ENCODE measurements around the gene FABP3.

DNA sequence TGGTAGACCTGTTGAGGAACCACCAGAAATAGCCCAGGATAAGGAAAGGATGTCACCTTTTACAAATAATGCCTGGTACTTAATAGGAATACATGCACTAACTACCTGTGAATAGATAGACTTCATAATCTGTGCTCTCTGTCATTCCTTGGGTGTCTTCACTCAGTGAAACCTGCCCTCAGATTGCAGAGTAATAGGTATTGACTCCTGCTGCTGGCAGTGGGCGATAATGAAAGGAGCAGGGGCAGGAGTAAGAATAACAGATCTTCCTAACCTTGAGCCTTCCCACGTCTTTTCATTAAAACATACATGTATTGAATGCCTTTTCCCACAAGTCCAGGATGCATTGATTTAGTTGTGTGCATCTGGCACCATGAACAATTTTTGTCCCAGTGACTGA is 16.4 kb downstream of the FABP3 start:
- TF ChIP-seq POLR2AphosphoS5 (IDR thresholded peaks at IDR 0.05) = no peak
- TF ChIP-seq, protein P1, sequence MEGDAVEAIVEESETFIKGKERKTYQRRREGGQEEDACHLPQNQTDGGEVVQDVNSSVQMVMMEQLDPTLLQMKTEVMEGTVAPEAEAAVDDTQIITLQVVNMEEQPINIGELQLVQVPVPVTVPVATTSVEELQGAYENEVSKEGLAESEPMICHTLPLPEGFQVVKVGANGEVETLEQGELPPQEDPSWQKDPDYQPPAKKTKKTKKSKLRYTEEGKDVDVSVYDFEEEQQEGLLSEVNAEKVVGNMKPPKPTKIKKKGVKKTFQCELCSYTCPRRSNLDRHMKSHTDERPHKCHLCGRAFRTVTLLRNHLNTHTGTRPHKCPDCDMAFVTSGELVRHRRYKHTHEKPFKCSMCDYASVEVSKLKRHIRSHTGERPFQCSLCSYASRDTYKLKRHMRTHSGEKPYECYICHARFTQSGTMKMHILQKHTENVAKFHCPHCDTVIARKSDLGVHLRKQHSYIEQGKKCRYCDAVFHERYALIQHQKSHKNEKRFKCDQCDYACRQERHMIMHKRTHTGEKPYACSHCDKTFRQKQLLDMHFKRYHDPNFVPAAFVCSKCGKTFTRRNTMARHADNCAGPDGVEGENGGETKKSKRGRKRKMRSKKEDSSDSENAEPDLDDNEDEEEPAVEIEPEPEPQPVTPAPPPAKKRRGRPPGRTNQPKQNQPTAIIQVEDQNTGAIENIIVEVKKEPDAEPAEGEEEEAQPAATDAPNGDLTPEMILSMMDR (IDR thresholded peaks at IDR 0.05) = no peak
